Astrocyte (in vitro differentiated cells and primary cell): ENCODE measurements around the gene SLC2A8.

Source experiments
- CTCF ChIP-seq: IDR thresholded peaks from 2 replicates; pipeline ENCODE4 v1.5.1; 2011; ENCODE audit warnings: low read depth, mild to moderate bottlenecking, inconsistent platforms, low read length, moderate library complexity; ENCODE audit not compliant: insufficient read depth
- EZH2 ChIP-seq: IDR thresholded peaks from 2 replicates; pipeline ENCODE4 v1.6.1; 2012; ENCODE audit warnings: mild to moderate bottlenecking, low read length, inconsistent platforms; ENCODE audit not compliant: insufficient read depth

- no peak for TF ChIP-seq CTCF
- no peak for TF ChIP-seq EZH2
These were observed 26.8 kb upstream of the SLC2A8 start for GRCh38 chr9:127370147-127370579.
